GM12872 (cell line): ENCODE results near the gene RNF5.
A peak's percentile ranks its signal among the peaks of the same experiment; 100 is the strongest.

ENCODE experiments used
- TF ChIP-seq, protein P1 (sequence below): IDR thresholded peaks from 3 replicates; pipeline ENCODE4 v1.5.1; 2011; ENCODE audit warnings: low read depth, mild to moderate bottlenecking, low read length, moderate library complexity; ENCODE audit not compliant: insufficient read depth

Gene RNF5

DNA sequence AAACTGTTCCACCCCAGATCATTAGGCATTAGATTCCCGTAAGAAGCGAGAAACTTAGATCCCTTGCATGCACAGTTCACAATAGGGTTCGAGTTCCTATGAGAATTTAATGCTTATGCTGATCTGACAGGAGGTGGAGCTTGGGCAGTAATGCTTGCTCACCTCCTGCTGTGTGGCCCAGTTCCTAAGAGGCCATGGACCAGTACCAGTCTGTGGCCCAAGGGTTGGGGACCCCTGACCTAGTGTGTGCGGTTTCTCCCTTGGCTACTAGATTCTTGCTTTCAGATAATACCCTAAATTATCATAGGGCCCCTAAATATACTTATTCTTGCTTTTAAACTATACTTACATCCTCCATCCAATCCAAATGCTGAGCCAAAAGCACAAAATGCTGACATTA is 16.2 kb downstream of the RNF5 start:
- TF ChIP-seq, protein P1, sequence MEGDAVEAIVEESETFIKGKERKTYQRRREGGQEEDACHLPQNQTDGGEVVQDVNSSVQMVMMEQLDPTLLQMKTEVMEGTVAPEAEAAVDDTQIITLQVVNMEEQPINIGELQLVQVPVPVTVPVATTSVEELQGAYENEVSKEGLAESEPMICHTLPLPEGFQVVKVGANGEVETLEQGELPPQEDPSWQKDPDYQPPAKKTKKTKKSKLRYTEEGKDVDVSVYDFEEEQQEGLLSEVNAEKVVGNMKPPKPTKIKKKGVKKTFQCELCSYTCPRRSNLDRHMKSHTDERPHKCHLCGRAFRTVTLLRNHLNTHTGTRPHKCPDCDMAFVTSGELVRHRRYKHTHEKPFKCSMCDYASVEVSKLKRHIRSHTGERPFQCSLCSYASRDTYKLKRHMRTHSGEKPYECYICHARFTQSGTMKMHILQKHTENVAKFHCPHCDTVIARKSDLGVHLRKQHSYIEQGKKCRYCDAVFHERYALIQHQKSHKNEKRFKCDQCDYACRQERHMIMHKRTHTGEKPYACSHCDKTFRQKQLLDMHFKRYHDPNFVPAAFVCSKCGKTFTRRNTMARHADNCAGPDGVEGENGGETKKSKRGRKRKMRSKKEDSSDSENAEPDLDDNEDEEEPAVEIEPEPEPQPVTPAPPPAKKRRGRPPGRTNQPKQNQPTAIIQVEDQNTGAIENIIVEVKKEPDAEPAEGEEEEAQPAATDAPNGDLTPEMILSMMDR = no peak

- TF ChIP-seq, protein P1 = peak; percentile 67
Observed at GRCh38 chr6:32194825-32195651, 16.8 kb downstream of the RNF5 start.

DNA sequence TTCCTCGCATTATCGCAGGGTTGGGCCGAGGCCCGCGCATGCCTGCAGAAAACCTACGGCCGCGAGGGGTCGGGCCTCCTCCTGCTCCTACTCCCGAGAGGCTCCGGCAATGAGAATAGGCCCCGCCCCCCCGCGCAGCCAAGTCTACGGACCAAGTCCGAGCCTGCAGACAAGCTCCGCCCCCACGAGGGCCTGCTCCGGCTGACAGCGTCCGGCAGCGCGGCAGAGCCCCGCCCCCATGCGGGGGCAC is 17.4 kb downstream of the RNF5 start:
- TF ChIP-seq, protein P1 = peak; percentile 39; the same call in 2 of the 3 replicates

DNA sequence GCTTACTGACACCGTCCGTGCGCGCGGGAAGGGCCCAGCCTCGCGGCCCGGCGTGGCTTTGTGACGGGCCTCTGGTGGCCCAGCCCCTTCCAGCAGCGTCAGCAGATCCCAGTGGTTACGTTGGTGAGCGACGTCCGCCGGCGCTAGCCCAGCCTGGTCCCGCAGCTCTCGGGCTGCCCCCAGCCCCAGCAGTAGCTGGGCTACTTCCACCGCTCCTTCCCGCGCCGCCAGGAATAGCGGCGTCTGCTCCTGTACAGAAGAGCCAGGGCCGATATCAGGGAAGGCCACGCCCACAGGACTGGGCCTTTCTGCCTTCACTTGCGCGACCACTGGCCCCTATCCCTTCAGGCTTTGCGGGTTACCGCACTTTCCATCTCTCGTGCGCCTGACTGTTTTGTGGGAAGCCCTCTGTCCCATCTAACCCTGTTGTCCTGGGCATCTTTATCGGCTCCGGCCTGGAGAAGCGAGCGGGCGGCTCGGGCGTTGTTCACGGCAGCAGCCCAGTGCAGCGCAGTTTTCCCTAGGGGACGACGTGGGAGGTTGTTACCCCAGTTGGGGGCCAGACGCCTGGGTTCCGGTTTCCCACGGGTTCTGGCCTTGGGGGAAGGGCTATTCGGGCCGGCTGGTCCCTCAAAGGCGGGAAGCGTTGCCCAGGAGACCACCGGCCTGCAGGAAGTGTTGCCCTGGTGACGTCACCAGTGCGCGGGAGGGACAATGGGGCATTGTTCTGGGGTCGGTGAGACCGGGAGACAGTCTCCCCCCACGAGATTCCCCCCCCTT is 17.9 kb downstream of the RNF5 start:
- TF ChIP-seq, protein P1 = no peak

DNA sequence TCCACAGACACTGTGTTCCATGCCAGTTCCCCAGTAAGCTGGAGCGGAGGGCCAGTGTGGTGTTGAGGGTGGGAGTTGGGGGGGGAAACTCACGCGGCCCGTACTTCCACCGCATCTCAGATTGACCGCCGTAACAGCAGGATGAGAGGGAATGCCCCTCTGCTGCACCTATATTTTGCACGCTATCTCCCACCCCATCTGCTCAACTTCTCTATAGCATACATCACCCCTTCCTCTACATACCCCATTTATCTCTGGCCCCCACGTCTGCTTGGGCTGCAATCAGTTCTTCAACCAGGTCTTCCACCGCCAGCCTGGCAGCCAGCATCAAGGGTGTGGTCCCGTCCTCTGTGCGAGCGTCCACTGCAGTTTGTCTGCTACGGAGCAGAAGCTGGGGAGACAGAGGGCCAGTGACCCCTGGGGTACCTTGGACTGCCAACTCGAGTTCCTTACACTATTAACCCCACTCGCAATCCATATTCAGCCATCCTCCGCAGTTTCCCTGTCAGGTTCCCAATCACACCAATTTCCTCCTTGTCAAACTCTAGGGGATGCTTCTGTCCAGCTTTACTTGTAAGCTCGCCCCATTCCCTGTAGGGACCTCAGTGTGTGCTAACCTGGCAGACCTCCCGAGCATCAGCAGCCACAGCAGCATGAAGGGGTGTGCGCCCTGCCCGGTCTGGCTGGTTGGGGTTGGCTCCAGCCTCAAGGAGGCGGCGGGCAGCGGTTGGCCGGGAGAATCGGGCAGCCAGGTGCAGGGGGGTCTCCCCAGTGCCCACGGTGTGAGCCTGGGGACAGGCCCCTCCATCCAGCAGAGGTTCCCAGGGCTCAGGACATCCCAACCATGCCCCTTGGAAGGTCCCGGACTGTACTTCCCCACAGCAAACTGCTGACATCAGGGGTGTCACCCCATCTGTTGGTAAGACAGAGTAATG is 18.7 kb downstream of the RNF5 start:
- TF ChIP-seq, protein P1 = peak; percentile 15; the same call in 1 of the 3 replicates

DNA sequence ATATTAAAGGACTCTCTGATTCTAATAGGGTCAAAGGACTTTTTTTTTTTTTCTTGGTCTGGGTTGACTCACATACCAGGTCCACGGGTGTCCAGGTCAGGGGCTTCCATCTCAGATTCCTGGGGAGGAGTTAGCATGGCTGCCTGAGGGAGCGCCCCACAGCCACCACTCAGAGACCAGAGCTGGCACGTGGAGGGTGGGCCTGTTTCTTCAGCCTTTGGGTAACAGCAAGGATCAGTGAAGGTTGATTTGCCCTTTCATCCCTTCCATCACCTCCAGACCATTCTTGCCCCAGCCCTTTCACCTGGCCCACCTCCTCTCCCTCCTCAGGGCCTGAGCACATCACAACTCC is 20.1 kb downstream of the RNF5 start:
- TF ChIP-seq, protein P1 = no peak

DNA sequence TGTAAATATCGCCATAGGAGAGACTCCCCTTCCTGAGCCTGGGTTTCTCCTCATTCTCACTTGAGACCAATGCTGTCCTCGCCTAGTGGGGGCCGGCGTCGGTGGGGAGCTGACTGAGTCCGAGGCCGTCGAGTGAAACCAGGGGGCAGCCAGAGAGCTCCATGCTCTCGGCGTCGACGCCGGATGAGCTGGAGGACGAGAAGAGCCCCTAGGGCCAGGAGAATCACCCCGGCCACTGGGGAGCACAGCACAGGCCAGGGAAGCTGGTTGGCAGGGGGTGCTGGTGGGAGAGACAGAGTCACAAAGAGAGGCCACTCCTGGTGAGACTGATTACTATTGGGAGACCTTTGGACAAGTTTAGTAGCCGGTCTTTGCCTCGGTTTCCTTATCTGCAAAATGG is 20.7 kb downstream of the RNF5 start:
- TF ChIP-seq, protein P1 = no peak
